Mesothelial cell of epicardium (in vitro differentiated cells): ENCODE measurements around the gene PCSK6. TPM values are rescaled to one million over a fixed set of nuclear protein-coding genes. Genes with fewer than 3 reads are reported as not detected.

Experiments used
- DNase-seq, 2 experiments: peaks; one replicate each; pipeline ENCODE4 v3.0.0; 2021; ENCODE audit warnings: low spot score in 2 of 2; ENCODE audit not compliant: unreplicated experiment in 2 of 2
- H3K27ac Mint-ChIP-seq: 2 replicates; pipeline ENCODE4 v1.8.0; 2021; ENCODE audit warnings: mixed read lengths
- H3K27me3 Mint-ChIP-seq: 2 replicates; pipeline ENCODE4 v1.8.0; 2021; ENCODE audit warnings: low read depth, mixed read lengths
- H3K36me3 Mint-ChIP-seq: 2 replicates; pipeline ENCODE4 v1.8.0; 2021; ENCODE audit warnings: mixed read lengths
- H3K4me1 Mint-ChIP-seq: 2 replicates; pipeline ENCODE4 v1.8.0; 2021; ENCODE audit warnings: mixed read lengths
- H3K4me3 Mint-ChIP-seq: 2 replicates; pipeline ENCODE4 v1.8.0; 2021; ENCODE audit warnings: mild to moderate bottlenecking, moderate library complexity, mixed read lengths
- H3K9me3 Mint-ChIP-seq: 2 replicates; pipeline ENCODE4 v1.8.0; 2021; ENCODE audit warnings: mixed read lengths
- total RNA-seq: library from RNA; stranded (reverse); gene quantifications from 3 replicates; pipeline ENCODE4 v1.2.1, GENCODE V29; 2021
- TF ChIP-seq, protein P1 (sequence below): fragments of 200-600 bp; sonication (generic); IDR thresholded peaks from one replicate; pipeline ENCODE4 v1.5.0; 2021; ENCODE audit warnings: antibody characterized with exemption; ENCODE audit not compliant: unreplicated experiment

PCSK6 gene
- total RNA-seq, 1 donor from 2014 or later: 4.5 TPM

GRCh38 chr15:101386006-101386405 lies 103.5 kb downstream of the PCSK6 start:
- Mint-ChIP-seq H3K27ac (no peak overlapping the region), H3K4me3 (no peak overlapping the region), H3K9me3 (no peaks in the 10 kb centered on the region), H3K4me1 (no peaks in the 10 kb centered on the region), H3K36me3 (no peaks in the 10 kb centered on the region), H3K27me3 (peaks cover 1% of the 10 kb centered on the region)
- TF ChIP-seq, protein P1, sequence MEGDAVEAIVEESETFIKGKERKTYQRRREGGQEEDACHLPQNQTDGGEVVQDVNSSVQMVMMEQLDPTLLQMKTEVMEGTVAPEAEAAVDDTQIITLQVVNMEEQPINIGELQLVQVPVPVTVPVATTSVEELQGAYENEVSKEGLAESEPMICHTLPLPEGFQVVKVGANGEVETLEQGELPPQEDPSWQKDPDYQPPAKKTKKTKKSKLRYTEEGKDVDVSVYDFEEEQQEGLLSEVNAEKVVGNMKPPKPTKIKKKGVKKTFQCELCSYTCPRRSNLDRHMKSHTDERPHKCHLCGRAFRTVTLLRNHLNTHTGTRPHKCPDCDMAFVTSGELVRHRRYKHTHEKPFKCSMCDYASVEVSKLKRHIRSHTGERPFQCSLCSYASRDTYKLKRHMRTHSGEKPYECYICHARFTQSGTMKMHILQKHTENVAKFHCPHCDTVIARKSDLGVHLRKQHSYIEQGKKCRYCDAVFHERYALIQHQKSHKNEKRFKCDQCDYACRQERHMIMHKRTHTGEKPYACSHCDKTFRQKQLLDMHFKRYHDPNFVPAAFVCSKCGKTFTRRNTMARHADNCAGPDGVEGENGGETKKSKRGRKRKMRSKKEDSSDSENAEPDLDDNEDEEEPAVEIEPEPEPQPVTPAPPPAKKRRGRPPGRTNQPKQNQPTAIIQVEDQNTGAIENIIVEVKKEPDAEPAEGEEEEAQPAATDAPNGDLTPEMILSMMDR: no peak
- no peak for DNase-seq

- Mint-ChIP-seq H3K27me3 (peaks cover 1% of the 10 kb centered on the region), H3K27ac (no peak overlapping the region)
- no peak for DNase-seq
Observed at GRCh38 chr15:101384276-101384675, 105.2 kb downstream of the PCSK6 start.

DNA sequence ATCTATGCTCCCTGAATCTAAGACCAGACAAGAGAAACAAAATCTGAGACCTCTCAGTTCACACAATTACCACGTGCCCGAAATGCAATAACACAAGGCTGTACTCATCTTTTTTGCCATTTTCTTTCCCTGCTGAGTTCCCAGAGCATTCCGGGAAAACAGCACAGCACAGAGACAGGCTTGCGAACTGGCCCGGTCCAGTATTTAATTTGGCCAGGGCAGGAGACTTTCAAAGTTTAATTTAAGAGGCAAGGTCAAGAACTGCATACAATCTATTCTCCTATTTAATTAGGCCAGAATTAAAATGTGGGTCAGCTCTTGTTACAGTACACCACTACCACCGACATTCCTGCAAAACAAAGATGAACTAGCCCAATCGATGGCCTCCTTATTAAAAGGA lies 107.0 kb downstream of the PCSK6 start:
- no peak for DNase-seq
- Mint-ChIP-seq H3K27ac (no peak overlapping the region), H3K36me3 (no peaks in the 10 kb centered on the region)

More at GRCh38 chr15:101384276-101384675, 105.2 kb downstream of the PCSK6 start:
- Mint-ChIP-seq H3K4me3 (no peak overlapping the region), H3K4me1 (no peaks in the 10 kb centered on the region), H3K9me3 (no peaks in the 10 kb centered on the region), H3K36me3 (no peaks in the 10 kb centered on the region)
- TF ChIP-seq, protein P1: no peak

DNA sequence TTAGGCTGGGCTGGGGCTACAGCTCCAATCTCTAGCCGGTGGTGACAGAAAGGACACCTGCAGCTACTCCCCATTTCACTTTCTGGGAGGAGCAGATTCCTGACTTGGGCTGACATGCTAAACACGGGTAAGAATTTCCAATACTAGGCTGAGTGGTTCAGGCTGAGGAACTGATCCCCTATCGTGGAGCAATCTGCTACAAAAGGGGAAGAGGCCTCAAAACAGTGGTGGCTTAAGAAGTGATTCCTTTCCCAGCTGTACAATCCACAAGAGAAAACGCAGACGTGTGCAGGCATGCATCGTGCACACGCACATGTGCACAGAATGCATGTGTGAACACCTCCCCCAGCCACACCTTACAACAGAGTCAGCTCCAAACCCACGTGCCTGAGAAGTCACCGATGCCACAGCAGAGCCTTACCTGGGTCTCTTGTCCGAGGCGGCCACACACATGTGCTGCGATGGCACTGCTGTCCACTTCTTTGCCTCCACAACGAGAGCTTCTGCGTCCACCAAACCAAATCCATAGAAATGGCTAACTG lies 107.8 kb downstream of the PCSK6 start:
- no peaks in the 10 kb centered on the region for H3K9me3 Mint-ChIP-seq
- peaks cover 1% of the 10 kb centered on the region for H3K27me3 Mint-ChIP-seq
- no peak for DNase-seq
- H3K4me3 Mint-ChIP-seq: no peak overlapping the region
- TF ChIP-seq, protein P1: no peak
- no peaks in the 10 kb centered on the region for H3K36me3 Mint-ChIP-seq
- no peak overlapping the region for H3K27ac Mint-ChIP-seq
- H3K4me1 Mint-ChIP-seq: no peaks in the 10 kb centered on the region

More for the DNA sequence above, 107.0 kb downstream of the PCSK6 start:
- H3K4me1 Mint-ChIP-seq: no peaks in the 10 kb centered on the region
- peaks cover 1% of the 10 kb centered on the region for H3K27me3 Mint-ChIP-seq
- H3K4me3 Mint-ChIP-seq: no peak overlapping the region
- TF ChIP-seq, protein P1: no peak
- no peaks in the 10 kb centered on the region for H3K9me3 Mint-ChIP-seq

DNA sequence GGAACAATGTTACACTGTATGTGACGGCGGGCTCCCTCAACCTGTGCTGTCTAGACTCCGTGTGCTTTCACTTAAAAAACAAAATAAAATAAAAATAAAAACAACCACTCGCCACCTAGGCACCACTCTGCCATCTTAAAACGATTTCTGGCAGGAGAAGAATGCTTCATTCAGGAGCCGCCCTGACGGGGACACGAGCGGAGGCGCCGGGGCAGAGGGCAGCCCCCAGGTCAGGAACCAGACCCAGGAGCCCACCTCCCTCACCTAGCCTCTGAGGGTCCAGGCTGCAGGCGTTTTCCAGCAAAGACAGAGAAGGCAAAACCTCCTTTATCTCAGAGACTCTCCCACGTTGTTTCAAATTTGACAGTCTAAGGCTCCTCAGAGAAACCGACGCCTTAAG lies 109.4 kb downstream of the PCSK6 start:
- Mint-ChIP-seq H3K4me3 (no peak overlapping the region), H3K9me3 (no peaks in the 10 kb centered on the region), H3K36me3 (no peaks in the 10 kb centered on the region), H3K27ac (no peak overlapping the region), H3K4me1 (no peaks in the 10 kb centered on the region), H3K27me3 (no peaks in the 10 kb centered on the region)
- DNase-seq: no peak
- TF ChIP-seq, protein P1: no peak

GRCh38 chr15:101379647-101380046 lies 109.9 kb downstream of the PCSK6 start:
- Mint-ChIP-seq H3K27ac (no peak overlapping the region), H3K9me3 (no peaks in the 10 kb centered on the region), H3K4me1 (no peaks in the 10 kb centered on the region), H3K27me3 (no peaks in the 10 kb centered on the region), H3K4me3 (no peak overlapping the region), H3K36me3 (no peaks in the 10 kb centered on the region)
- TF ChIP-seq, protein P1: no peak
- DNase-seq: no peak
